ENCODE measurements around the gene FZD1. TPM values are rescaled to one million over a fixed set of nuclear protein-coding genes. Genes with fewer than 3 reads are reported as not detected.

Gene FZD1
- total RNA-seq, 1 experiment from 2014 or later, result 3.7 TPM

GRCh38 chr7:91226411-91226810 lies 37.8 kb upstream of the FZD1 start:
- H3K27ac ChIP-seq (ENCODE audit: low read depth, low read length), result no peak overlapping the region
- peaks cover 20% of the 10 kb centered on the region; the same call in 1 of the 2 replicates for H3K27me3 ChIP-seq (ENCODE audit: insufficient read depth, low read length)
- ChIA-PET RAD21 (ENCODE audit: low non-redundant PET in 1 of 2, low total read pairs in 2 of 2, uncharacterized antibody in 2 of 2, unreplicated experiment in 2 of 2) (no interaction called here), CTCF (no interaction called here), POLR2A (no interaction called here)
- no peaks in the 10 kb centered on the region for H3K36me3 ChIP-seq (ENCODE audit: control insufficient read depth in 1 of 2, insufficient read depth in 2 of 2, low read length in 2 of 2)
- DNase-seq (ENCODE audit: low read depth, low spot score) (no peak), ATAC-seq (no peak)
- no peak overlapping the region for H3K4me2 ChIP-seq (ENCODE audit: low read length)
- intact Hi-C loops (cut with micrococcal nuclease), result no loop called here
- H4K20me1 ChIP-seq (ENCODE audit: insufficient read depth), result no peaks in the 10 kb centered on the region
- H3K4me3 ChIP-seq (replicated peaks in 1 of 2; ENCODE audit: low read depth in 1 of 2, low read length in 2 of 2), result no peak overlapping the region
- no peaks in the 10 kb centered on the region for H3K79me2 ChIP-seq (ENCODE audit: insufficient read depth, low read length)
- no peaks in the 10 kb centered on the region for H3K9me3 ChIP-seq (ENCODE audit: control insufficient read depth in 1 of 2, insufficient read depth in 1 of 2, low read depth in 1 of 2, low read length in 2 of 2)
- no peak overlapping the region for H2AFZ ChIP-seq (ENCODE audit: low read depth, low read length, poor library complexity, severe bottlenecking)
- H3K9ac ChIP-seq (ENCODE audit: low read length), result no peak overlapping the region
- no peak for TF ChIP-seq EZH2phosphoT487 (IDR thresholded peaks at IDR 0.05; ENCODE audit: borderline replicate concordance)
- no peak for TF ChIP-seq EGR1 (IDR thresholded peaks at IDR 0.05; ENCODE audit: low read depth)
- no peak for TF ChIP-seq POLR2A (IDR thresholded peaks at IDR 0.05; ENCODE audit: borderline replicate concordance, extremely low read depth, insufficient read depth, insufficient read length)
- no peaks in the 10 kb centered on the region for H3K4me1 ChIP-seq (ENCODE audit: control insufficient read depth in 1 of 2, insufficient read depth in 2 of 2, low read length in 2 of 2)
- BruUV-seq (replicated peaks), result no TSS peak
- H3K9me2 ChIP-seq (ENCODE audit: insufficient read depth), result no peaks in the 10 kb centered on the region

- Histone ChIP-seq H3K9me2 (ENCODE audit: insufficient read depth) (no peaks in the 10 kb centered on the region), H3K27me3 (ENCODE audit: insufficient read depth, low read length) (peaks cover 30% of the 10 kb centered on the region; the same call in 1 of the 2 replicates), H3K4me1 (ENCODE audit: control insufficient read depth in 1 of 2, insufficient read depth in 2 of 2, low read length in 2 of 2) (no peaks in the 10 kb centered on the region), H3K4me3 (replicated peaks in 1 of 2; ENCODE audit: low read depth in 1 of 2, low read length in 2 of 2) (no peak overlapping the region), H3K36me3 (ENCODE audit: control insufficient read depth in 1 of 2, insufficient read depth in 2 of 2, low read length in 2 of 2) (no peaks in the 10 kb centered on the region), H3K9me3 (ENCODE audit: control insufficient read depth in 1 of 2, insufficient read depth in 1 of 2, low read depth in 1 of 2, low read length in 2 of 2) (no peaks in the 10 kb centered on the region), H3K4me2 (ENCODE audit: low read length) (no peak overlapping the region), H2AFZ (ENCODE audit: low read depth, low read length, poor library complexity, severe bottlenecking) (no peak overlapping the region), H3K27ac (ENCODE audit: low read depth, low read length) (no peak overlapping the region), H4K20me1 (ENCODE audit: insufficient read depth) (no peaks in the 10 kb centered on the region), H3K79me2 (ENCODE audit: insufficient read depth, low read length) (no peaks in the 10 kb centered on the region), H3K9ac (ENCODE audit: low read length) (no peak overlapping the region)
- ChIA-PET CTCF (no interaction called here), RAD21 (ENCODE audit: low non-redundant PET in 1 of 2, low total read pairs in 2 of 2, uncharacterized antibody in 2 of 2, unreplicated experiment in 2 of 2) (no interaction called here), POLR2A (interaction anchor here (0.7 kb wide), 1 partner anchor 184 kb away, joined by 3 read pairs; no protein-coding TSS in a partner anchor)
- ATAC-seq, result no peak
- intact Hi-C loops (cut with micrococcal nuclease), result no loop called here
- DNase-seq (ENCODE audit: low read depth, low spot score), result no peak
- TF ChIP-seq ZBTB33 (IDR thresholded peaks at IDR 0.05; ENCODE audit: extremely low read depth, insufficient replicate concordance, low read length) (no peak), POLR2A (IDR thresholded peaks at IDR 0.05; ENCODE audit: borderline replicate concordance, extremely low read depth, insufficient read depth, insufficient read length) (no peak), ZFX (IDR thresholded peaks at IDR 0.05) (no peak), YY1 (IDR thresholded peaks at IDR 0.05; ENCODE audit: extremely low read depth, insufficient replicate concordance, low read depth, low read length) (no peak), CTCF (IDR thresholded peaks at IDR 0.05 in 2 of 3, conservative IDR thresholded peaks at IDR 0.05 in 1 of 3; ENCODE audit: borderline replicate concordance in 1 of 3, insufficient read depth in 1 of 3, low read depth in 2 of 3, low read length in 2 of 3) (no peak), POLR2AphosphoS5 (IDR thresholded peaks at IDR 0.05; ENCODE audit: low read depth, low read length) (no peak), ATF3 (IDR thresholded peaks at IDR 0.05) (no peak), EGR1 (IDR thresholded peaks at IDR 0.05; ENCODE audit: low read depth) (no peak), FOSL1 (IDR thresholded peaks at IDR 0.05; ENCODE audit: low read depth) (no peak), EZH2phosphoT487 (IDR thresholded peaks at IDR 0.05; ENCODE audit: borderline replicate concordance) (no peak), SRF (IDR thresholded peaks at IDR 0.05; ENCODE audit: low read depth) (no peak), CBX3 (IDR thresholded peaks at IDR 0.05; ENCODE audit: low read depth) (no peak), EZH2 (IDR thresholded peaks at IDR 0.05) (no peak), SP1 (IDR thresholded peaks at IDR 0.05; ENCODE audit: low read depth) (no peak), MAX (IDR thresholded peaks at IDR 0.05) (no peak)
- no TSS peak for BruUV-seq (replicated peaks)
Measured at GRCh38 chr7:91228327-91228726, 35.9 kb upstream of the FZD1 start.
